PC-3 (cell line): Measurements from ENCODE around the gene PTPN22. TPM values are rescaled to one million over a fixed set of nuclear protein-coding genes. Genes with fewer than 3 reads are reported as not detected.

Experiments
- ATAC-seq: fragments of 200-7000 bp; cut with Tn5 transposase; 2 replicates; pipeline ENCODE4 v1.9.1; 2020; ENCODE audit warnings: mild to moderate bottlenecking, moderate library complexity
- BruUV-seq: library from RNA; stranded (reverse); fragments of 400-500 nt; replicated peaks from 2 replicates; lab custom pipeline; 2021; lab: Mats Ljungman, UMichigan
- CTCF ChIA-PET: fragments of 300-600 bp; sonication (Branson Sonifier 250); formaldehyde crosslinking; loops from one replicate; lab custom pipeline; 2022; ENCODE audit warnings: antibody characterized with exemption; lab: Charles Lee
- POLR2A ChIA-PET: fragments of 300-600 bp; sonication (Branson Sonifier 250); formaldehyde crosslinking; loops from one replicate; lab custom pipeline; 2022; ENCODE audit warnings: antibody characterized with exemption; ENCODE audit not compliant: unreplicated experiment; lab: Charles Lee
- DNase-seq: peaks from one replicate; pipeline ENCODE4 v3.0.0-alpha.2; 2015
- H2AFZ ChIP-seq: fragments of 300-600 bp; sonication (generic); 2 replicates; pipeline ENCODE4 v1.6.0; 2016; ENCODE audit warnings: antibody characterized with exemption, low read length
- H3F3A ChIP-seq: fragments of 300-600 bp; sonication (generic); one replicate; pipeline ENCODE4 v1.6.0; 2017; ENCODE audit warnings: antibody characterized with exemption, low read length, control low read depth, mild to moderate bottlenecking; ENCODE audit not compliant: unreplicated experiment
- H3K27ac ChIP-seq: fragments of 300-600 bp; sonication (generic); 2 replicates; pipeline ENCODE4 v1.5.1; 2016; ENCODE audit warnings: mild to moderate bottlenecking, low read length
- H3K27me3 ChIP-seq: fragments of 300-600 bp; sonication (generic); 2 replicates; pipeline ENCODE4 v1.6.1; 2016; ENCODE audit warnings: low read length, mixed read lengths
- H3K36me3 ChIP-seq: fragments of 300-600 bp; sonication (generic); 2 replicates; pipeline ENCODE4 v1.6.1; 2016; ENCODE audit warnings: low read depth, mixed run types, low read length, mixed read lengths
- H3K4me1 ChIP-seq: fragments of 300-600 bp; sonication (generic); 2 replicates; pipeline ENCODE4 v1.5.1; 2016; ENCODE audit warnings: low read length; ENCODE audit not compliant: insufficient read depth
- H3K4me2 ChIP-seq: fragments of 300-600 bp; sonication (generic); 2 replicates; pipeline ENCODE4 v1.6.0; 2016; ENCODE audit warnings: low read length
- H3K4me3 ChIP-seq: fragments of 300-600 bp; sonication (generic); 2 replicates; pipeline ENCODE4 v1.5.1; 2016; ENCODE audit warnings: mild to moderate bottlenecking, low read length, mixed read lengths
- H3K79me2 ChIP-seq: fragments of 300-600 bp; sonication (generic); 2 replicates; pipeline ENCODE4 v1.6.1; 2017; ENCODE audit warnings: low read length, mixed read lengths
- H3K9ac ChIP-seq: fragments of 300-600 bp; sonication (generic); 2 replicates; pipeline ENCODE4 v1.6.0; 2016; ENCODE audit warnings: mild to moderate bottlenecking, low read length
- H3K9me2 ChIP-seq: fragments of 300-600 bp; sonication (generic); replicated peaks from 2 replicates; pipeline ENCODE4 v1.6.1; 2016; ENCODE audit warnings: mixed run types, low read length, mixed read lengths
- H3K9me3 ChIP-seq: fragments of 300-600 bp; sonication (generic); 2 replicates; pipeline ENCODE4 v1.6.1; 2016; ENCODE audit warnings: low read length, mixed read lengths
- H4K20me1 ChIP-seq: fragments of 300-600 bp; sonication (generic); 2 replicates; pipeline ENCODE4 v1.6.1; 2016; ENCODE audit warnings: low read length, mixed read lengths
- EZH2 ChIP-seq: fragments of 300-600 bp; sonication (generic); IDR thresholded peaks from one replicate; pipeline ENCODE4 v1.6.1; 2017; ENCODE audit warnings: antibody characterized with exemption, mild to moderate bottlenecking, low read length; ENCODE audit not compliant: unreplicated experiment
- EZH2phosphoT487 ChIP-seq: fragments of 300-600 bp; sonication (generic); IDR thresholded peaks from 2 replicates; pipeline ENCODE4 v1.6.1; 2018; ENCODE audit warnings: mild to moderate bottlenecking, antibody characterized with exemption, low read length, borderline replicate concordance
- intact Hi-C: fragments of 100-400 bp; cut with micrococcal nuclease; formaldehyde crosslinking; loops from 2 replicates; pipeline ENCODE4 v1.9.0; 2023
- total RNA-seq: library from RNA; depleted of rRNA; stranded (reverse); fragments of >200 nt; gene quantifications from 2 replicates; pipeline ENCODE4 v1.2.3, GENCODE V29; 2014
- TF ChIP-seq, protein P1 (sequence below): fragments of 300-600 bp; sonication (generic); conservative IDR thresholded peaks from 2 replicates; pipeline ENCODE4 v1.5.1; 2017; ENCODE audit warnings: antibody characterized with exemption, low read depth, mild to moderate bottlenecking, low read length

The PTPN22 gene
- total RNA-seq, 1 experiment from 2014 or later, result 0.04 TPM

DNA sequence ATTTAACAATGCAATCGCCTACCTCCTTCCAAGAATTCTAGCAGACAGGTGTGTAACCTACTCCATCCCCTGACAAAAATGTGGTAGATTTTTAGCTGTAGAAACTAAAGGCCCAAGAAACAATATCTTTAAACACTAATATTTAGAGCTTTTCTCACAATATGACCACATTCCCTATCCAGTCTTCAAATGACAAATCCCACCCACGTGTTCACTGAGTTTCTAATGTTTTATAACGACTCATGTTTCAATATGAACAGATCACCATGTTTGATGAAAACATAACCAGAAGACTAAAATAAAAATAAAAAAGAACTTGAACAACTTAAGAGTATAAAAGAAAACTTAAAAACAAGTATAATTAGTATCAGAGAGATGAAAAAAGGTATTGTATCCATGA lies 83.8 kb downstream of the PTPN22 start:
- no TSS peak for BruUV-seq
- Histone ChIP-seq H3K9me2 (no peaks in the 10 kb centered on the region), H2AFZ (no peak overlapping the region), H3F3A (no peaks in the 10 kb centered on the region), H3K36me3 (no peaks in the 10 kb centered on the region), H3K9me3 (no peaks in the 10 kb centered on the region), H3K4me3 (no peak overlapping the region), H3K27ac (no peak overlapping the region), H3K79me2 (peaks cover 79% of the 10 kb centered on the region), H4K20me1 (no peaks in the 10 kb centered on the region), H3K9ac (no peak overlapping the region), H3K4me1 (peaks cover 18% of the 10 kb centered on the region), H3K4me2 (no peak overlapping the region), H3K27me3 (no peaks in the 10 kb centered on the region)
- DNase-seq (no peak), ATAC-seq (no peak)
- intact Hi-C loops, result no loop called here
- TF ChIP-seq, protein P1, sequence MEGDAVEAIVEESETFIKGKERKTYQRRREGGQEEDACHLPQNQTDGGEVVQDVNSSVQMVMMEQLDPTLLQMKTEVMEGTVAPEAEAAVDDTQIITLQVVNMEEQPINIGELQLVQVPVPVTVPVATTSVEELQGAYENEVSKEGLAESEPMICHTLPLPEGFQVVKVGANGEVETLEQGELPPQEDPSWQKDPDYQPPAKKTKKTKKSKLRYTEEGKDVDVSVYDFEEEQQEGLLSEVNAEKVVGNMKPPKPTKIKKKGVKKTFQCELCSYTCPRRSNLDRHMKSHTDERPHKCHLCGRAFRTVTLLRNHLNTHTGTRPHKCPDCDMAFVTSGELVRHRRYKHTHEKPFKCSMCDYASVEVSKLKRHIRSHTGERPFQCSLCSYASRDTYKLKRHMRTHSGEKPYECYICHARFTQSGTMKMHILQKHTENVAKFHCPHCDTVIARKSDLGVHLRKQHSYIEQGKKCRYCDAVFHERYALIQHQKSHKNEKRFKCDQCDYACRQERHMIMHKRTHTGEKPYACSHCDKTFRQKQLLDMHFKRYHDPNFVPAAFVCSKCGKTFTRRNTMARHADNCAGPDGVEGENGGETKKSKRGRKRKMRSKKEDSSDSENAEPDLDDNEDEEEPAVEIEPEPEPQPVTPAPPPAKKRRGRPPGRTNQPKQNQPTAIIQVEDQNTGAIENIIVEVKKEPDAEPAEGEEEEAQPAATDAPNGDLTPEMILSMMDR, result no peak
- TF ChIP-seq EZH2phosphoT487 (no peak), EZH2 (no peak)
- POLR2A ChIA-PET, result no interaction called here
- CTCF ChIA-PET, result no interaction called here

DNA sequence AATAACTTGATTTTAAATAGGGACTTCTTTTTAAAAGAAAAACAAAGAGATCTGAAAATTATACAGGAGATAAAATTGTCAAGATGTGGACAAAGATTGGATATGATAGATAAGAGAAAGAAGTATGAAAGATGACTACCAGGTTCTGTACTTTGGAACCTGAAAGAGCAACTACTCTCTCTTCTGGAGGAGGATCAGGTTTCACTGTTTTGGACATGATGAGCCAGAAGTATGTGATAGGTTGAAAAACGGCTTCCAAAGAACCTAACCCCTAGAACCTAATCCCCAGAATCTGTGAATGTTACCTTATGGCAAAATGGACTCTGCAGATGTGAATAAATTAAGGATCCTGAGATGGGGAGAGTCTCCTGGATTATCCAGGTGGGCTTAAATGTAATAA lies 85.4 kb downstream of the PTPN22 start:
- Histone ChIP-seq H3K79me2 (peaks cover 80% of the 10 kb centered on the region), H3K4me2 (0 out of 2 replicates have a peak overlapping the region, but pooled peaks have one; percentile 1), H3K27ac (no peak overlapping the region), H3K9me2 (no peaks in the 10 kb centered on the region), H3K9me3 (no peaks in the 10 kb centered on the region), H4K20me1 (no peaks in the 10 kb centered on the region), H2AFZ (no peak overlapping the region), H3K4me3 (no peak overlapping the region), H3K4me1 (peaks cover 10% of the 10 kb centered on the region), H3K36me3 (no peaks in the 10 kb centered on the region), H3F3A (no peaks in the 10 kb centered on the region), H3K9ac (no peak overlapping the region), H3K27me3 (no peaks in the 10 kb centered on the region)
- intact Hi-C loops, result no loop called here
- POLR2A ChIA-PET, result no interaction called here
- TF ChIP-seq EZH2phosphoT487, result no peak
- no peak for TF ChIP-seq EZH2
- TF ChIP-seq, protein P1, result no peak
- peak; percentile 84 for ATAC-seq
- BruUV-seq, result no TSS peak
- peak; percentile 52 for DNase-seq
- CTCF ChIA-PET, result no interaction called here

DNA sequence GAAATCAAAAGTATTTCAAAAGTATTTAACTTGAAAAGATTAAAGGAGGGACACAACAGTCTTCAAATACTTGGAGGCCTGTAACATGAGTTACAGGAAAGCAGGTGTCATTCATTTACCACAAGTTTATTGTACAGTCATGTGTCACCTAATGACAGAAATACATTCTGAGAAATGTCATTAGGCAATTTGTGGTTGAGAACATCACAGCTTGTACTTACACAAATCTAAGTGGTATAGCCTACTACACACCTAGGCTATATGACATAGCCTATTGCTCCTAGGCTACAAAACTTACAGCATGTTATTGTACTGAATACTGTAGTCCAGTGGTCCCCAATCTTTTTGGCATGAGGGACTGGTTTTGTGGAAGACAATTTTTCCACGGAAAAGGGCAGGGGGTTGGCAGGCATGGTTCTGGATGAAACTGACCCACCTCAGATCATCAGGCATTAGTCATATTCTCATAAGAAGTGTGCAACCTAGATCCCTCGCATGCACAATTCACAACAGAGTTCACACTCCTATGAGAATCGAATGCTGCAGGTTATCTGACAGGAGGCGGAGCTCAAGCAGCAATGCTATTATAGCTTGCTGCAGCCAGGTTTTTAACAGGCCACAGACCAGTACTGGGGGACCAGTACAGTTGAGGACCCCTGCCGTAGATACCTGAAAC lies 87.3 kb downstream of the PTPN22 start:
- ATAC-seq, result no peak

More for the DNA sequence above, 87.3 kb downstream of the PTPN22 start:
- no peaks in the 10 kb centered on the region for H3K27me3 ChIP-seq
- H3F3A ChIP-seq, result no peaks in the 10 kb centered on the region
- intact Hi-C loops, result no loop called here
- H3K27ac ChIP-seq, result no peak overlapping the region
- H3K9me2 ChIP-seq, result no peaks in the 10 kb centered on the region
- H4K20me1 ChIP-seq, result no peaks in the 10 kb centered on the region
- H3K9ac ChIP-seq, result no peak overlapping the region
- BruUV-seq, result no TSS peak
- no peak for DNase-seq
- H3K4me3 ChIP-seq, result no peak overlapping the region
- no peak overlapping the region for H3K4me2 ChIP-seq
- POLR2A ChIA-PET, result no interaction called here
- peaks cover 79% of the 10 kb centered on the region for H3K79me2 ChIP-seq
- no peak overlapping the region for H2AFZ ChIP-seq
- no peaks in the 10 kb centered on the region for H3K36me3 ChIP-seq
- peaks cover 10% of the 10 kb centered on the region for H3K4me1 ChIP-seq
- no peaks in the 10 kb centered on the region for H3K9me3 ChIP-seq
- TF ChIP-seq EZH2, result no peak
- TF ChIP-seq, protein P1, result no peak
- no peak for TF ChIP-seq EZH2phosphoT487
- CTCF ChIA-PET, result no interaction called here
